SJCRH30 (cell line): ENCODE measurements around the gene CFAP45. TPM values are rescaled to one million over a fixed set of nuclear protein-coding genes. Genes with fewer than 3 reads are reported as not detected.

Experiments used
- DNase-seq, 2 experiments: peaks; one replicate each; pipeline ENCODE4 v3.0.0-alpha.2; 2015 to 2020
- H3K27ac ChIP-seq: fragments of 250-450 bp; sonication (Bioruptor Pico); 2 replicates; pipeline ENCODE4 v1.5.1; 2020; ENCODE audit warnings: mild to moderate bottlenecking, moderate library complexity
- H3K27me3 ChIP-seq: fragments of 250-450 bp; sonication (Bioruptor Pico); 2 replicates; pipeline ENCODE4 v1.5.1; 2020; ENCODE audit warnings: mild to moderate bottlenecking, moderate library complexity
- H3K36me3 ChIP-seq: fragments of 250-450 bp; sonication (Bioruptor Pico); 2 replicates; pipeline ENCODE4 v1.5.1; 2020; ENCODE audit warnings: mild to moderate bottlenecking, moderate library complexity
- H3K4me1 ChIP-seq: fragments of 250-450 bp; sonication (Bioruptor Pico); 2 replicates; pipeline ENCODE4 v1.5.1; 2020; ENCODE audit warnings: mild to moderate bottlenecking, moderate library complexity
- H3K4me3 ChIP-seq: fragments of 250-450 bp; sonication (Bioruptor Pico); 2 replicates; pipeline ENCODE4 v1.5.1; 2020; ENCODE audit warnings: mild to moderate bottlenecking, moderate library complexity
- H3K9me3 ChIP-seq: fragments of 250-450 bp; sonication (Bioruptor Pico); replicated peaks from 2 replicates; pipeline ENCODE4 v1.5.1; 2020; ENCODE audit warnings: mild to moderate bottlenecking, moderate library complexity
- total RNA-seq: library from RNA; depleted of rRNA; stranded (reverse); fragments of >200 nt; shearing (Covaris generic); gene quantifications from 2 replicates; pipeline ENCODE4 v1.2.3, GENCODE V29; 2014

The CFAP45 gene
- total RNA-seq, 1 experiment from 2014 or later = 0.42 TPM

DNA sequence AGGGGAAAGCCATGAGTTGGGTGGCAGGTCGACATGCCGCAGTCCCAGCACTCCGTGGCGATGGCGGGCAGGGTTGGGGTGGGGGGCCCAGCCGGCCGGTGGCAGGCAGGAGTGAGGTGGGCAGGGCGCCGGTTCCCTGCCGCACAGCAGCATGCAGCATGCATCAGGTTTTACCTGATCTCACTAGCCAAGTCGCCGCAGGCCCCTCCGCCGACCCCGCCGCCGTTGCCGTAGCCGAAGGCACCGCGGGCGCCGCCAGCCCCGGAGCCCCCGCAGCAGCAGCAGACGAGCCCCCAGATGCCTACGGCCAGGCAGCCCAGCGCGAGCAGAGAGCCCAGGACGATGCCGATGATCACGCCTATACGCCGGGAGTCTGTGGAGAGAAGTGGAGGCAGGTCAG lies 44.3 kb downstream of the CFAP45 start:
- Histone ChIP-seq H3K4me3 (no peak overlapping the region), H3K9me3 (no peaks in the 10 kb centered on the region), H3K4me1 (no peaks in the 10 kb centered on the region), H3K27me3 (no peaks in the 10 kb centered on the region), H3K27ac (no peak overlapping the region), H3K36me3 (no peaks in the 10 kb centered on the region)
- DNase-seq = no peak

DNA sequence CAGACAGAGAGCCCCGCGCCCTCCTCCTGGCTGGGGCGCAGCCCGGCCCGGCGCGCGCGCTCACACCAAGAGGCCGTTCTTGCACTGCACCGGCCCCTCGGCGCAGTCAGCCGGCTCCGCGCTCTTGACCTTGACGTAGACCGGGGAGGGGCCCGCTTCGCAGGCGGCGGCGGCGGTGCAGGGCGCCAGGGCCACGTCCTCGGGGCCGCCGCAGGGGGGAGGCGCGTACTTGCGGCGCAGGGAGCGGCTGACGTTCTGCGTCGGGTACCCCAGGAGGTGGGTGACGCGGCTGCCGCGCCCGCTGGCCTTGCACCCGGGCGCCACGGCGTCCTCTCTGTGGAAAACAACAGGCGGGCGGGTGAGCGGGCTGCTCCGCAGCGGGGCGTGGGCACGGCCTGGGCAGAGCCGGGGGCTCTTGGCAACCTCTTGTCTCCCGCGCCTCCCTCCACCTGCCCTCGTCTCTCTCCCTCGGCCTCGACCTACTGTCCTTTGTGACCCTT lies 45.2 kb downstream of the CFAP45 start:
- no peak overlapping the region for H3K4me3 ChIP-seq
- no peak for DNase-seq
- H3K27ac ChIP-seq = no peak overlapping the region
- no peaks in the 10 kb centered on the region for H3K36me3 ChIP-seq
- no peaks in the 10 kb centered on the region for H3K4me1 ChIP-seq
- no peaks in the 10 kb centered on the region for H3K9me3 ChIP-seq
- no peaks in the 10 kb centered on the region for H3K27me3 ChIP-seq

DNA sequence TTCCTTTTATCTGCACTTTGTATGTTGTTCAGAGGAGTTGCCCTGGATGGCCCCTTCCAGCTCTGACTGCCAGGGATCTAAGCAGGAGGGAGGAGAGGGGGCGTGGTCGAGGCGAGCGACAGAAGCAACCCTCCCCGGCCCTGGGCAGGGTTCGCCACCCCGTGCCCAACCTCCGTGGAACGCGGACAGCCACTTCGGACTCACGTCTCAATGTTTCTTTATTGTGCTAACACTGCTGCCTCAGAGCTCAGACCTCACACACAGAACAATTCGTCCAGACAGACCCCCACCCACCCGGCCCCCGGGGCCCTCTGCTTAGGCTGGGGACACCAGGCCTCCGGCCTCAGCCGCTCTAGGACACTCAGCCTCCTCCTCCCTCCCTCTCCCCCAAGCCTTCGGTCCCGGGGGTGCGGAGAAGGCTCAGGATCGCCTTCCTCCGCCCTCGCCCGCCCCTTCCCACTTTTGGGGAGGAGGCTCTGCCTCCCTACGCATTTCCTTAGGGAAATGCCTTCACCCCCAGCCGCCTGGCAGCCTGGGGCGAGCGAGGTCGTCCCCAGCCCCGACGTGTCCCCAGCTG lies 45.8 kb downstream of the CFAP45 start:
- Histone ChIP-seq H3K4me3 (no peak overlapping the region), H3K4me1 (no peaks in the 10 kb centered on the region), H3K36me3 (no peaks in the 10 kb centered on the region), H3K9me3 (no peaks in the 10 kb centered on the region), H3K27ac (no peak overlapping the region), H3K27me3 (no peaks in the 10 kb centered on the region)
- no peak for DNase-seq

DNA sequence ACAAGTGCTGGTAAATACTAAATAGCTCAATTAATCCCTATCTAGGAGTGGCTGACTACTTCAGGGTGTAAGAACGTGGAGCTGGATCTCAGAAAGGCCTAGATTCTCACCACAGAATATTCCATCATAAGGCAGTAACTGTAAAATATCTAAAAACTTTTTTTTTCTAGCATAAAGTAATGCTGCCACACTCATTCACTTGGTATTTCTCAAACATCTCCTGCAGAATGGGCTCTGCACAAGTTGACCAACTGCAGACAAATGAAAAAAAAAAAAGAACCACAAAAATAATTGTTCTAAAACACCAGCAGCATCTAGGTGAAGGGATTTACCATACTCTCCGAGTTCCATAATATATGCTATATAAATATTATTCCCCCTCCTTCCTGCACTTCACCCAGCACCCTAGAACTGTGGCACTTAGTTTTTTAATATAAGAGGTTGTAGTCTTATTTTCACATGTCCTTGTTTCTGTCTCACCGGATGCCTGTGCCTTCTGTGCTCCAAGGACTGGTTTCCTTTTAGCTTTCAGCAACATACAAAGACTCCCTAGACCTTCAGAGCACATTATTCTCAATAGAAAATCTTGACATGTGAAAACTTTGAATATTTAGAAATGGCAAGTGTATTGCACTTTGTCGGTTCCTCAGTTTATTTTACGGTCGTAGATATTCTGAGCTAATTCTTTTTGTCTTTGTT lies 46.4 kb downstream of the CFAP45 start:
- H3K4me1 ChIP-seq = no peaks in the 10 kb centered on the region
- no peak overlapping the region for H3K27ac ChIP-seq
- H3K4me3 ChIP-seq = no peak overlapping the region
- no peak for DNase-seq
- H3K27me3 ChIP-seq = no peaks in the 10 kb centered on the region
- H3K9me3 ChIP-seq = no peaks in the 10 kb centered on the region
- no peaks in the 10 kb centered on the region for H3K36me3 ChIP-seq

DNA sequence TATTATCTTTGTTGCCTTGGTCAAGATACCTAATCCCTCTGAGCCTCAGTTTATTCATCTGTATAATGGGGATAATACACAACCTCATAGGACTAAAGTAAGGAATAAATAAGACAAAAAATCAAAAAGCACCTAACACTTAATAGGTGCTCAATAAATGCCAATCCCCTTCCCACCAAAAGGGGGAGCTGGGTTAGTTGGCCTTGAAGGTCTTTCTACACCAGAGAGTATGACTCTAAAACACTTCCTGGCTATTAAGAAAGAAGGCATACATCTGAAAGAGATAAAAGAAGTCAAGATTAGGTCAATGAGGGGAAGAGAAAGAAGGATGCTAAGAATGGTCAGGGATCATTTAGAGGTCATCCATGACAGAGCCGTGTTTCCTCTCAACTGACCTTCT lies 48.6 kb downstream of the CFAP45 start:
- H3K9me3 ChIP-seq = no peaks in the 10 kb centered on the region
- no peak for DNase-seq
- H3K4me3 ChIP-seq = no peak overlapping the region
- H3K4me1 ChIP-seq = no peaks in the 10 kb centered on the region
- no peaks in the 10 kb centered on the region for H3K36me3 ChIP-seq
- no peak overlapping the region for H3K27ac ChIP-seq
- H3K27me3 ChIP-seq = no peaks in the 10 kb centered on the region

DNA sequence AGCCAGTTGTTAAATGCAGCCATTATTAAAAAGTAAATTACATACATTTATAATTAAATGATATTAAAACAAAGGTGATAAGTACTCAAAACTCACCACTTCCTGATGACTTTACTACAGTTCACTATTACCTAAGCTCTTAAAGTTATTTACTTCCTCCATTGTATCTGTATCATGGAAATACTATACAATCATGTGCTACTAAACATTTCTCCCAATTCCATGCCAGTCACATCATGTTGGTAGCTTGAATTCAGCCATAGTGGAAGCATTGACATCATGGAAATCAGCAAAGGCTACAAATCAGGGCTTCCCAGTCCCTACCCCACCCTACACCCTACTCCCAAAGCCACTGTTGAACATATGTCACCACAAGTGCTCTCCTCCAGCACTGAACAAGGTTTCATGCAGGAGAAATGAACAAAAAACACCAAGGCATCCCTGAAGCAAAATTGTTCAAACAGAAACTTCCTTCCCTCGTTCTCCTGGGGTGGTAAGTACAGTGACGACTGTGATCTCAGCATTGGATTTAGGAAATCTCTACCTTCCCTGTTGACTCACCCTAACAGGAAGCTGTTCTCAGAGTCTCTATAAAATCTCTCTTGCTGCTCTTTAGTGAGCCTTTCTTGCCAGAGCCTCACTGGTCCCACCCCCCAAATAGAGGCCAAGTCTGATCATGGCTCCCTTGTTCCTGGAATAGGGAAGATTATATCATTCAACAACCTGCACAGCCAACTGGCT lies 50.2 kb downstream of the CFAP45 start:
- Histone ChIP-seq H3K27ac (no peak overlapping the region), H3K36me3 (no peaks in the 10 kb centered on the region), H3K4me1 (no peaks in the 10 kb centered on the region), H3K27me3 (no peaks in the 10 kb centered on the region), H3K4me3 (no peak overlapping the region), H3K9me3 (no peaks in the 10 kb centered on the region)
- no peak for DNase-seq

DNA sequence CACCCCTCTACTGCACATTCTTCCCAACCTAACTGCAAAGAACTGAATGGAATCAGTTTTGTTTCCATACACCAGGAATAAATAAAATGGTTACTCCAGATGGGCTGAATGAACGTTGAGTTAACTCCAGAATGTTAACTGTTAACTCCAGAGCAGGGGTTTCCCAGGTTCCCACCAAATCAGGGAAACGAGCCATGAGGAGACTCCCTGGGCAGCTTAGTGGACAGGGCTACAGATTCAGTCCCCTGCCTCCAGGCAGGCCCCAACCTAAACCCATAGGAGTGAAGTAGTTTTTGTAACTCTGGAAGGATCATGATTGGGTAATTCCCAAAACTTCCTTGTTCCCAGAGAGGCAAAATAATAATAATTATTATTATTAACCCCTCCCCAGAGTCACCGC lies 51.6 kb downstream of the CFAP45 start:
- no peaks in the 10 kb centered on the region for H3K4me1 ChIP-seq
- no peaks in the 10 kb centered on the region for H3K27me3 ChIP-seq
- no peak overlapping the region for H3K27ac ChIP-seq
- no peaks in the 10 kb centered on the region for H3K36me3 ChIP-seq
- no peak overlapping the region for H3K4me3 ChIP-seq
- no peak for DNase-seq
- no peaks in the 10 kb centered on the region for H3K9me3 ChIP-seq

DNA sequence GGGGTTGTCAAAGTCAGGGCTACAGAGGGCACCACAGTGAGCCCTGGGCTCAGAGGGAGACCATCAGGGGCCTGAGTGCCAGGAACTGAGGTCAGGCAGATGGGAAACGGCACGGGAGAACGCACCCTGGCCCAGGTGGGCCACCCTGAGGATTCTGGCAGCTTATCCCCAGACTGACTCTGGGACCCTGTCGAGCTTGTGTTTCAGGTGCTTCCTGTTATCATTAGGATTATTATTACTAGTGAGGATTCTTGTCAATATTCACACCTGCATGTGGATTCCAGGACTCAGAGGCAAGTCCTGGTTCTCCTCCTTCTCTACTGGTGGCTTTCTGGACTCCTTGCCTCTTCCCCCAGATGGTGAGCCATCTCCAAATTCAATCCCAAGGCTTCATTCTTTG lies 52.7 kb downstream of the CFAP45 start:
- H3K27ac ChIP-seq = no peak overlapping the region
- no peaks in the 10 kb centered on the region for H3K36me3 ChIP-seq
- H3K27me3 ChIP-seq = no peaks in the 10 kb centered on the region
- no peaks in the 10 kb centered on the region for H3K4me1 ChIP-seq
- no peak for DNase-seq
- H3K9me3 ChIP-seq = no peaks in the 10 kb centered on the region
- no peak overlapping the region for H3K4me3 ChIP-seq

DNA sequence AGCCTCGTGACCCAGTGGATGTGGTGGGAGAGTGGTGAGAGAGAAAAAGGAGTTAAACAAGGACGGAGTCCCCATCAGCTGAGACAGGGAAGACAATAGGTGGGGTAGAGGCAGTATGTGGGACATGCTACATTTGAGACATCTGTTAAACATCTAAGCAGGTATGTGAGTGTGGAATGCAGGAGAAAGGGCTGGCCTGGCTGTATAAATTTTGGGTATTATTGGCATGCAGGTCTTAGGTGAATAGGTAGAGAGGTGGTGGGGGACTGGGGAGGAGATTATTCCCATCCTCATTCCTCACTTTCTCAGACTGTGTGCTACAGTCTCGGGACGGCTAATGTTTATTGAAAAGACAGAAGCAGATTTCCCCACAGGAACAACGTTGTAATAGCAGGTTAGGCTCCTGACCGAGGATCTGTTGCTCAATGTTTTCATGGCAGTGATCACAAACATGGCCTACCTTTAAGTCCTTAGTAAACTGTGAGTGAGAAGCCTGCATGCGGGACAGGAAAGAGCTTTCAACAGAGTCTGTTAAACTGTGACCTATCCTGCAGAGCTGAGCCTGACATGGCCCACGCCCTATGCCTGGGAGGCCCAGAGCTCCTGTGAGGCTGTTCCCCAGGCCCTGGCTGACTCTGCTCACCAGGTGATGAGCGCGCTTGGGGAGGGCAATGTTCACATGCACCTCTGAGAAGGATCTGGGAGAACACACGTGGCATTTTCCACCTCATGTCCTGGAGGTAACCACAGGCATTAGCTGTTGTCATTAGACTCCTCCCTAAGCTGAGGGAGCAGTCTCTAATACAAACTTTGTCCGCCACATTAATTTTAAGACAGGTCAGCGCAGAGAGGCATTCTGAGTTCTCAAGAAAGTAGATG lies 54.0 kb downstream of the CFAP45 start:
- Histone ChIP-seq H3K9me3 (no peaks in the 10 kb centered on the region), H3K27ac (no peak overlapping the region), H3K27me3 (no peaks in the 10 kb centered on the region), H3K4me3 (no peak overlapping the region), H3K36me3 (no peaks in the 10 kb centered on the region), H3K4me1 (no peaks in the 10 kb centered on the region)
- no peak for DNase-seq

DNA sequence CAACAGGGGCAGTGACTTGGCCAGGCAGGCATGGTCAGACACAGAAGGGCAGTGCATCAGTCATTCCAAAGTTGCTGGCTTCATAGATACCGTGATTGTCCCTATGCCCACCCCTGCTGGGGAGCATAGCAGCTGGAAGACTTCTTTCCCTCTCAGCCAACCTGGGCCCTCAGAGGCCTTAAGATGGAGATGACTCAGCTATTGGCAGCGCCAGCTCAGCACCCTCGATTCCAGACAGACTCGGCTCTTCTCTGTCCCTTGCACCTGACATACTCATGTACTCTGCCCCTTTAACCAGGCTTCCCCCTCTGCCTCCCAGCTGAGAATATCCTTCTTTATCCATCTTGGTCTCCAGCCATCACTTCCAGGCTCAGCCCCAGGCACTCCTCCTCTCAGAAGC lies 56.5 kb downstream of the CFAP45 start:
- Histone ChIP-seq H3K4me3 (no peak overlapping the region), H3K27ac (no peak overlapping the region), H3K4me1 (no peaks in the 10 kb centered on the region), H3K36me3 (no peaks in the 10 kb centered on the region), H3K27me3 (no peaks in the 10 kb centered on the region), H3K9me3 (no peaks in the 10 kb centered on the region)
- no peak for DNase-seq

DNA sequence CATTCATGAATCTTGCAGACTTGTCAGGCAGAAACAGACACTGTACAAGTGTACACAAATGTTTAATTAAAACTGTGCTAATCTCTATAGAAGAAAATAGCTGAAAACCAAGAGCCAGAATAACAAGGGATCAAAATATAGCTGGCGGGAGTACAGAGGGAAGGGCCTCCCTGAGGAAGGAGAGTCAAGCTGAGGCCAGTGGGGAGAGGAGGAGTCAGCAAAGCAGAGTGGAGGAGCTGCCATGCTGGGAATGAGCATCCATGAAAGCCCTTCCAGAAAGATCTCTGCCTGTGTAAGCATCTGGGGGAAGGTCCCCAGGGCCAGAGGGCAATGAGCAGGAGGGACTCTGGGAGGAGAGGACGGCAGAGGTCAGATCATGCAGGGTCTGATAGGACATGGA lies 58.2 kb downstream of the CFAP45 start:
- Histone ChIP-seq H3K4me1 (no peaks in the 10 kb centered on the region), H3K36me3 (no peaks in the 10 kb centered on the region), H3K4me3 (no peak overlapping the region), H3K27ac (no peak overlapping the region), H3K27me3 (no peaks in the 10 kb centered on the region), H3K9me3 (no peaks in the 10 kb centered on the region)
- DNase-seq = no peak

DNA sequence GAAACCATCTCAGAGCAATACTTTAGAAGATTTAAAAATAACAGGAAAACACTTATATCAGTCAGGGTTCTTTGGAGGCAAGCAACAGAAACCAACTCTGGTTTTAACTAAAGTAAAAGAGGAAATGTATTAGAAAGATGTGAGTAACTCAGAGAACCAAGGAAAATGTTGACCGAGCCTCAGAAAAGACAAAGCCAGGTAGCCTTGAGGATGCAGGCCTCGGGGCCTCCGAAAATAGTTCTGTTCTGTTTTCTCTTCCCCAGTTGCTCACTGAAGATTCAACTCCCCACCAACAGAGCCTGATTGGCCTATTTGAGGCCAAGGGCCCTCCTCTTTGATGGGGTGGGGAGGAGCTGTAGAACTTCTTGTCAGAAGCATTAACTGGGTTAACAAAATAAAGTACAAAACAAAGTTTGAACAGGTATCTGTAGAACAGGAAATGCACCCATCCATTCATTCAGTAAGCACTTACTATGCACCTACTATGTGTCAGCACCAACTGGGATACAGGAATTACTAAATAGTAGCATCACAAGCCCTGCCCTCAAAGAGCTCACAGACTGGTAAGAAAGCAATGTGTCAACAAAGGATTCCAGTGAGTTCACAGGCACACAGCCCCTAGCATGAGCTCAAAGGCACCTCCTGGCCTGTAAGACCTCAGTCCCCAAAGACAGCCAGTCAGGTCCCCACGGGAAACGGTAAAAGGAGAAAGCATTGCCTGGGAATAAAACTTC lies 60.7 kb downstream of the CFAP45 start:
- Histone ChIP-seq H3K4me1 (no peaks in the 10 kb centered on the region), H3K4me3 (no peak overlapping the region), H3K9me3 (no peaks in the 10 kb centered on the region), H3K27me3 (no peaks in the 10 kb centered on the region), H3K36me3 (no peaks in the 10 kb centered on the region), H3K27ac (no peak overlapping the region)
- no peak for DNase-seq

DNA sequence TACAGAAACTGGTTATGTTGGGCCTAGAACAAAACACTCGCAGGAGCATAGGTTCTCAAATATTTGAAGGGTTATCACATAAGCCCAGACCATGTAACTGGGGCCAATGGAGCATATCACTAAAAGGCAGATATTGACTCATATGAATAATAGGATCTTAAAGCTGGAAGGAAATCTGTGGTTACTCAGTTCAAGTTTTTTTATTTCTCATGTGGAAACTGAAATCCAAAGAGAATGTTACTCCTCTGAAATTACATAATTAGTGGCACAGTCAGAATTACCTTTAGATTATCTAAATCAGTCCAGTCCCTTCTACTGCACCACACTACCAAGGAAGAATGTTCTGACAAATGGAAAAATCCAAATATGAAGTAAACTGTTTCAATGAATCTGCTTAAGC lies 61.2 kb downstream of the CFAP45 start:
- Histone ChIP-seq H3K4me1 (no peaks in the 10 kb centered on the region), H3K36me3 (no peaks in the 10 kb centered on the region)

DNA sequence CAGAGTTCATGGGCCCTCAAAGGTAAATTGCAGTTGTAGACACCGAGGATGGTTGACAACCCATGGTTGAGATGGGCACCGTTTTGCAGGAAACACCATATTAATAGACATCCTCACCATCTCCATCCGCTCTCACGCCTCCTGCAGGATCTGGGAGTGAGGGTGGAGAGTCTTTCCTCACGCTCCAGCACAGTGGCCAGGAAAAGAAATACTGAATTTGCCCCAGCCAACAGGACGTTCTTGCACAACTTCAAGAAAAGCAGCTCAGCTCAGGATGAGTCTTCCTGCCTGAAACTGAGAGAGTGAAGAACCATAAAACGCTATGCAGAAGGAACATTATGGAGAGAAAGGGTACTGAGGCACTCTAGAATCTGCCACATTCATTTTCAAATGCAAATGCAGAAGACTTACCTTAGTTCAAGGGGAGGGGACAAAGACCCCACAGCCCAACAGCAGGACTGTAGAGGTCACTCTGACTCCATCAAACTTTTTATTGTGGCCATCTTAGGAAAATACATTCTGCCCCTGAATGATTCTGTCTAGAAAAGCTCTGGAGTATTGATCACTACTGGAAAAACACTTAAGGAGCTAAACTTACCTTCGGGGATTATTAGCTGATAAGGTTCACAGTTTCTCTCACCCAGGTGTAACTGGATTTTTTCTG lies 64.0 kb downstream of the CFAP45 start:
- H3K27ac ChIP-seq = no peak overlapping the region
- no peaks in the 10 kb centered on the region for H3K4me1 ChIP-seq
- peak in 1 of 2 experiments; percentile 7 for DNase-seq
- no peaks in the 10 kb centered on the region for H3K9me3 ChIP-seq
- no peaks in the 10 kb centered on the region for H3K36me3 ChIP-seq
- H3K27me3 ChIP-seq = no peaks in the 10 kb centered on the region
- H3K4me3 ChIP-seq = no peak overlapping the region

More for the DNA sequence above, 61.2 kb downstream of the CFAP45 start:
- Histone ChIP-seq H3K9me3 (no peaks in the 10 kb centered on the region), H3K27me3 (no peaks in the 10 kb centered on the region), H3K27ac (no peak overlapping the region), H3K4me3 (no peak overlapping the region)
- no peak for DNase-seq
